Neural cell (in vitro differentiated cells): Measurements from ENCODE around the gene NUSAP1.

ENCODE experiments used
- CTCF ChIP-seq: fragments of 450-650 bp; IDR thresholded peaks from 2 replicates; pipeline ENCODE4 v1.5.1; 2014; ENCODE audit warnings: antibody characterized with exemption, mild to moderate bottlenecking, moderate library complexity; ENCODE audit not compliant: poor library complexity, severe bottlenecking
- EZH2 ChIP-seq: fragments of 200-600, 300-800 bp; shearing (Covaris generic), sonication (generic); IDR thresholded peaks from 2 replicates; pipeline ENCODE4 v1.6.1; 2014; ENCODE audit warnings: antibody characterized with exemption, low read length, borderline replicate concordance, mild to moderate bottlenecking; ENCODE audit not compliant: insufficient read depth, poor library complexity, severe bottlenecking
- MXI1 ChIP-seq: fragments of 450-650 bp; conservative IDR thresholded peaks from 2 replicates; pipeline ENCODE4 v1.6.1; 2014; ENCODE audit warnings: antibody characterized with exemption, mild to moderate bottlenecking; ENCODE audit not compliant: poor library complexity, severe bottlenecking
- POLR2AphosphoS5 ChIP-seq: IDR thresholded peaks from 2 replicates; pipeline ENCODE4 v1.6.1; 2012
- RAD21 ChIP-seq: fragments of 450-650 bp; conservative IDR thresholded peaks from 2 replicates; pipeline ENCODE4 v1.6.1; 2014; ENCODE audit warnings: antibody characterized with exemption, mild to moderate bottlenecking, moderate library complexity
- REST ChIP-seq: IDR thresholded peaks from 2 replicates; pipeline ENCODE4 v1.6.1; 2012; ENCODE audit warnings: borderline replicate concordance
- SMC3 ChIP-seq: fragments of 450-650 bp; conservative IDR thresholded peaks from 2 replicates; pipeline ENCODE4 v1.6.1; 2014; ENCODE audit warnings: antibody characterized with exemption, mild to moderate bottlenecking, moderate library complexity; ENCODE audit not compliant: poor library complexity
- TAF1 ChIP-seq: IDR thresholded peaks from 2 replicates; pipeline ENCODE4 v1.6.1; 2012; ENCODE audit warnings: low read depth

GRCh38 chr15:41341519-41341918 lies 8.8 kb downstream of the NUSAP1 start:
- TF ChIP-seq POLR2AphosphoS5: no peak
- no peak for TF ChIP-seq CTCF
- no peak for TF ChIP-seq TAF1
- no peak for TF ChIP-seq REST
- no peak for TF ChIP-seq MXI1
- TF ChIP-seq SMC3: no peak
- TF ChIP-seq EZH2: no peak
- no peak for TF ChIP-seq RAD21
